HG03521 (cell line): Measurements from ENCODE around the gene F7.

ENCODE experiments used
- ATAC-seq: cut with Tn5 transposase; IDR thresholded peaks from one replicate; pipeline ENCODE4 v1.9.1; 2021; ENCODE audit warnings: mild to moderate bottlenecking, moderate library complexity; ENCODE audit not compliant: unreplicated experiment

Gene F7

GRCh38 chr13:113129921-113130750 lies 24.5 kb downstream of the F7 start:
- no peak for ATAC-seq

DNA sequence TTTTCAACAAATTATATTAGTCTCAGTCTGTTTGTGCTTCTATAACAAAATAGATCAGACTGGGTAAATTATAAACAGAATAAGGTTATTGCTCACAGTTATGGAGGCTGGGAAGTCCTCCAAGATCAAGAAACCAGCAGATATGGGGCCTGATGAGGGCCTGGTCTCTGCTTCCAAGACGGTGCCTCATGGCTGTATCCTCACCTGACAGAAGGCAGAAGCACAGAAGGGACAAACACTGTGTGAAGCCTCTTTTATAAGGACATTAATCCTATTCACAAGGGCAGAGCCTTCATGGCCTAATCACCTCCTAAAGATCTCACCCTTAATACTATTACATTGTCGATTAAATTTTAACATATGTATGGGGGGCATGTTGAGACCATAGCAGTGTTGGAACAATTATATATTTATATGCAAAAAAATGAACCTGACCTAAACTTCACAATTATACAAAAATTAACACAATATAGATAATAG lies 29.7 kb downstream of the F7 start:
- ATAC-seq, result no peak

- no peak for ATAC-seq
Observed at GRCh38 chr13:113137691-113138298, 32.2 kb downstream of the F7 start.

DNA sequence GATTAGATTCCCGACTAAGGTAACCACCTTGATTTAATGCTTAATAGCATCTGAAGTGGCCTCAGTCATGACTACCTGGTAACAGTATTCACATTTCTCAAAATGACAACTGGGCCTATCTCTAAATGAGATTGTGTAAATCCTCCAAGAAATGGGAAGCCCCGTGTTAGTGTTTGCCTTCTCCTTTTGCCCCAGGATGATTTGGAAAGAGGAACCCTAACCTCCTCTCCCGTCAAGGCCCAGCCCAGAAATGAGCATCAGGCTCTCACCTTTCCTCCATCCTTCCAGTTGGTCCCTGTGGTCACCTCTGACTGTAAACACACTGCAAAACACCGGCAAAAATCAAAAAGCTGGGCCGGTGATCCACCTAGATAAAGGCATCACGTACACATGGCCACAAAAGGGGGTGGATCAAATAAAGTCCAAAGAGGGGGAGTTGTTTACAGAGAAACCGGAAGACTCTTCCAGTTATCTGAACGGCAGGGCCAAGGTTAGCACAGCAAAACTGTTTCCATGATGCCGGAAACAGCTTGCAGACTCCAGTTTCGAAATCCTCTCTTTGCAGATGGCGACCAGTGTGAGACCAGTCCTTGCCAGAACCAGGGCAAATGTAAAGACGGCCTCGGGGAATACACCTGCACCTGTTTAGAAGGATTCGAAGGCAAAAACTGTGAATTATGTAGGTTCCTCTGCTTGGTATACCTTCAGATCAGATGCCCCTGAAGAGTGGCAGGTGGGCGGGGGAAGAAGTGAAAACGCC lies 33.4 kb downstream of the F7 start:
- ATAC-seq, result no peak

DNA sequence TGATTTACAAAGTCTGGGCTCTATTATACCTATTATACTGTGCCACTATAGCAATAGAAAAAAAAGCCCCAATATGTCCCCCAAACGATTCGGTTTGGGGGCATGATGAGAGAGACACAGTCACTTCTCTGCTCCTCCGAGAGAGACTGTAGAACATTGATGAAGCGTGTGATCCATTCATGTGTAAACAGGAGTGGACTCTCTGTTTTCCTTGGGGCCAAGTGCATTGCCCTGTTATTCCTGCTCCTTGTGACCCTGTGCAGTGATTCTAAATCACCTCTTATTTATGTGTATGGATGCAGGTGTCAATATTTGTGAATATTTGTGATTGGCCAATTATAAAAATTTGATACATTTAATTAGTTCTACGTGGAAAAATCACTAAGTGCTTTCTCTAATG lies 34.0 kb downstream of the F7 start:
- ATAC-seq, result no peak

DNA sequence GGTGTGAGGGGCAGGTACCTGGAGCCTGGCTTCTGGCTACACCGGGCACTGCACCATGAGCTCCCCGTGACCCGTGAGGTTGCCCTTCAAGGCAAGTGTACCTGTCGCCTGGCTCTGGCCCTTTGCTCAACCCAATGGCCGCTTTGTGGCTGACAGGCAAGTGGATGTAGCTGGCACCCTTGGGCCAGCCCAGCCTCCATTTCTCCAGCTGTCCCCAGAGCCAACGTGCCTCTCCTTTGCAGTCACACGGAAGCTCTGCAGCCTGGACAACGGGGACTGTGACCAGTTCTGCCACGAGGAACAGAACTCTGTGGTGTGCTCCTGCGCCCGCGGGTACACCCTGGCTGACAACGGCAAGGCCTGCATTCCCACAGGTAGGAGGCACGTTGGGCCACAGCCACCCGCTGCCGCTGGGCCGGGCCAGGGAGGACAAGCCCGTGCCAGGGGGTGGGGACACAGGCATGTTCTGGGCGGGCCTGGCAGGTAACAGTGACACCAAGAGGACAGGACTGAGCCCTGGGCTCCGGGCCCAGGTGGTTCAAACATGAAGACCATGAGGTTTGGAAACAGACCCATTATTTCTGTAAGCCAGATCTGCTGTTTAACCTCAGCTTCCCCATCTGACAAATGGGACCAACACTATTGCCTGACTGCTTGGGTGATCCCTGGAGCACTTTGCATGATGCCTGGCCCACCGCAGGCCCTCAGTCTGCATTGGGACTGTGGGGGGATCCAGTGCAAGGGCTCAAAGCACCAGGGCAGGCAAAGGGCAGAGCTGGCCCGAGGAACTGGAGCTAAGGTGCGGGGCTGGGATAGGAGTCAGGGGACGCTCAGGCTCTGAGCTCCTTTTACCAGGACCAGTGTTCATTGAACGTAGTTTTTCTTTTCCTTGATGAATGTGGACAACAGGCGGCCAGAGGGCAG lies 35.3 kb downstream of the F7 start:
- ATAC-seq, result no peak

DNA sequence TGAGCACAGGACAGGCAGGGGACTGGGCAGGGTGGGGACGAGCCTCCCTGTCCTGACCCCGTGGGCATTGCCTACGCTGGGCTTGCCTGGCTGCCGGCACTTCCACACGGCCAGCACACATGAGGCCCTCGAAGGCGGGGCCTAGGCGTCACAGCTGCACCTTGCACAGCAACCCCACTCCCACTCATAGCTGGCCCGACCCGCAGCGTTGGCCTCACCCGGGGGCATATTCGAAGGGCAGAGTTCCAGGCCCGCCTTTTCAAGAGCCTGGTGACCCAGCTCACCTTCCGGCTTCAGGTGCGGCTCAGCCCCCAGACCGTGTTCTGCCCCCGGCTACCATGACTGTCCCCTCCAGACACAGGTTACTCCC lies 36.0 kb downstream of the F7 start:
- no peak for ATAC-seq

GRCh38 chr13:113142876-113143275 lies 37.3 kb downstream of the F7 start:
- no peak for ATAC-seq

DNA sequence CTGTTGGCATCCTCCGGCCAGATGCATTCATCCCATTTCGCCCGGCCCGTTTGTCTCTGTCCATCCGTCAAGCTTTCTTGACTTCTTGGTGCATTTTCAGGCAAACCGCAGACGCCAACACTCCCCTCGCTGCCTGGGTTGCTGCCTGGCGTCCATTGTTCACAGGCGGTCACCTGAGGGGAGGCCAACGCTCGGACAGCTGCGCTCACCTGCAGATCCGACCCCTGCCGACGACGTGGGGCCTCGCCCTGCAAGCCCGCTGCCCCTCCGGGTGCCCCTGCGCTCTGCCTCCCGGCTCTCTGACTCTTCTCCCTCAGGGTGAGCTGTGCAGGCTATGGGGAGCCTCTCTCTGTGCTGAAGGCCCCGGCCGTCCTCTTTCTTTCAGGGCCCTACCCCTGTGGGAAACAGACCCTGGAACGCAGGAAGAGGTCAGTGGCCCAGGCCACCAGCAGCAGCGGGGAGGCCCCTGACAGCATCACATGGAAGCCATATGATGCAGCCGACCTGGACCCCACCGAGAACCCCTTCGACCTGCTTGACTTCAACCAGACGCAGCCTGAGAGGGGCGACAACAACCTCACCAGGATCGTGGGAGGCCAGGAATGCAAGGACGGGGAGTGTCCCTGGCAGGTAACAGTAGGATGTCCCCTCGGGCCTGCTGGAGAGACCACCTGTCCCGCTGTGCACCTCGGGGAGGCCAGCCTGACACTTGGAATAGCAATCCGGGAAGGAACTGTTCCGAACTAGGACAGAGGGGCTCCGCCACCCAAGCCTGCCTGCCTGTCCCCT lies 38.1 kb downstream of the F7 start:
- no peak for ATAC-seq

DNA sequence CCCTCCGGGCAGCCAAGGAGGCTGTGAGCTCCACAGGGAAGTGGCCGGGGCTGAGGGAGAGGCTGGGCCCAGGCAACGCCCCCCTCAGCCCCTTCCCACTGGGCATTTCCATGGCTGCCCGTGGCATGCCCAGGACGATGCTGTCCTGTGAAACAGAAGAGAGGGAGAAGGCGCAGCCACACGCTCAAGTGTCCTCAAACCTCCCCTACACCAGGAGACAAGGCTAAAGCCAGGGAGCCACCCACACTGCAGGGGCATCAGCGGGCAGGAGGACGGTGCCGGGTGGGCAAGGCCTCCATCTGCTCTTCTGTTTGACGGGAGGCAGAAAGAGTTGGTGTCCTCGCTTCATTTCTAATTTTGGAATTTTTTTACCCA lies 38.7 kb downstream of the F7 start:
- no peak for ATAC-seq

DNA sequence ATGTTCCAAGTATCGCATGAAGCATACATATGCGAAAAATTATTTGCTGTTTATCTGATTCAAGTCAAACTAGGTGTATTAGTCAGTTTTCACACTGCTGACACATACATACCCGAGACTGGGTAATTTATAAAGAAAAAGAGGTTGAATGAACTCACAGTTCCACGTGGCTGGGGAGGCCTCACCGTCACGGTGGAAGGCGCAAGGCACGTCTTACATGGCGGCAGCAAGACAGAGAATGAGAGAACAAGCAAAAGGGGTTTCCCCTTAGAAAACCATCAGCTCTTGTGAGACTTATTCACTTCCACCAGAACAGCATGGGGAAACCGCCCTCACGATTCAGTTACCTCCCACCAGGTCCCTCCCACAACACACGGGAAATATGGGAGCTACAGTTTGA lies 39.9 kb downstream of the F7 start:
- no peak for ATAC-seq

GRCh38 chr13:113145911-113146598 lies 40.5 kb downstream of the F7 start:
- no peak for ATAC-seq

DNA sequence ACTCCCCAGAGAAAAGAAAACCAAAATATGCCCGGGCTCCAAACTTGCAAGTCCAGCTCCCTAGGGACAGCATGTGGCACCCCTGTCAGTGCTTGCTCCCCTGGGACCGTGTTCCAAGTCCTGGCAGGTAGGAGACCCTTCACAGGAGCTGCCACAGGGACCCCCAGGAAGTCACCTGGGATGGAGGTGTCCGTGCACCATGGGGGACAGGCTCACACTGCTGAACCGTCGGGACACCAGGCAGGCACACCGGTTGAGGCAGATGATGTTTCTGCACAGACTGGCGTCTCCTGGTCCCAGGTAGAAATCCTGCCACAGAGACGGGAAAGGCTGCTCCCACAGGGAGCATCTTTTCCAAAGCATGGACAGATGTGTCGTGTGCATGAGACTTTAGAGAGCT lies 41.2 kb downstream of the F7 start:
- ATAC-seq, result no peak

- ATAC-seq, result no peak
Observed at GRCh38 chr13:113147206-113147605, 41.6 kb downstream of the F7 start.

GRCh38 chr13:113148407-113148806 lies 42.8 kb downstream of the F7 start:
- ATAC-seq, result no peak

GRCh38 chr13:113148940-113149503 lies 43.4 kb downstream of the F7 start:
- ATAC-seq, result no peak

GRCh38 chr13:113149711-113150549 lies 44.3 kb downstream of the F7 start:
- no peak for ATAC-seq
